Activated CD4-positive, CD25-positive, alpha-beta regulatory T cell treated with anti-CD3 and anti-CD28 coated beads, Interleukin-2, amount 50 U/mL, for 72 hours (primary cell): Measurements from ENCODE around the gene UNC13B.
"Not testable (repeated sequence)": the region's sequence is repeated elsewhere in the genome, so short reads cannot be mapped to it uniquely, and the experiment has no call there.

ENCODE experiments used
- DNase-seq: peaks from one replicate; pipeline ENCODE4 v3.0.0; 2021

Gene UNC13B

GRCh38 chr9:35229066-35229778 is 67.4 kb downstream of the UNC13B start:
- DNase-seq: no peak

GRCh38 chr9:35229779-35230143 is 68.0 kb downstream of the UNC13B start:
- DNase-seq: no peak

- DNase-seq: no peak
Measured at GRCh38 chr9:35232867-35233544, 71.2 kb downstream of the UNC13B start.

GRCh38 chr9:35236692-35237091 is 74.9 kb downstream of the UNC13B start:
- no peak for DNase-seq

- DNase-seq: no peak
Measured at GRCh38 chr9:35237311-35237710, 75.5 kb downstream of the UNC13B start.

- not testable (repeated sequence) for DNase-seq
Measured at GRCh38 chr9:35245945-35246344, 84.1 kb downstream of the UNC13B start.

- DNase-seq: no peak
Measured at GRCh38 chr9:35253075-35253474, 91.3 kb downstream of the UNC13B start.

- no peak for DNase-seq
Measured at GRCh38 chr9:35254237-35254636, 92.4 kb downstream of the UNC13B start.

GRCh38 chr9:35254984-35255857 is 93.4 kb downstream of the UNC13B start:
- DNase-seq: no peak

GRCh38 chr9:35257986-35258659 is 96.3 kb downstream of the UNC13B start:
- no peak for DNase-seq

- DNase-seq: peak; percentile 35
Measured at GRCh38 chr9:35258660-35259474, 97.1 kb downstream of the UNC13B start.

- DNase-seq: no peak
Measured at GRCh38 chr9:35260186-35260585, 98.4 kb downstream of the UNC13B start.

- DNase-seq: no peak
Measured at GRCh38 chr9:35262064-35262463, 100.3 kb downstream of the UNC13B start.

- no peak for DNase-seq
Measured at GRCh38 chr9:35267710-35268109, 105.9 kb downstream of the UNC13B start.

- DNase-seq: no peak
Measured at GRCh38 chr9:35269919-35270318, 108.1 kb downstream of the UNC13B start.

GRCh38 chr9:35271637-35272036 is 109.8 kb downstream of the UNC13B start:
- DNase-seq: no peak

GRCh38 chr9:35272989-35273388 is 111.2 kb downstream of the UNC13B start:
- DNase-seq: no peak

- no peak for DNase-seq
Measured at GRCh38 chr9:35273591-35273990, 111.8 kb downstream of the UNC13B start.

GRCh38 chr9:35274993-35275392 is 113.2 kb downstream of the UNC13B start:
- no peak for DNase-seq

- DNase-seq: no peak
Measured at GRCh38 chr9:35277171-35277520, 115.3 kb downstream of the UNC13B start.

- no peak for DNase-seq
Measured at GRCh38 chr9:35277628-35278359, 116.0 kb downstream of the UNC13B start.

GRCh38 chr9:35279946-35280345 is 118.1 kb downstream of the UNC13B start:
- no peak for DNase-seq
